ENCODE data around the gene POLR3H. TPM values are rescaled to one million over a fixed set of nuclear protein-coding genes. Genes with fewer than 3 reads are reported as not detected.

The POLR3H gene
- total RNA-seq, 1 donor from 2014 or later = 39.0 TPM

- DNase-seq = no peak
- TF ChIP-seq CTCF (IDR thresholded peaks at IDR 0.05) = no peak
- ATAC-seq = peak; percentile 28 to 51
- Histone ChIP-seq H3K9me3 (no peaks in the 10 kb centered on the region), H3K4me3 (no peak overlapping the region), H3K36me3 (peaks cover 27% of the 10 kb centered on the region), H3K4me1 (peaks cover 15% of the 10 kb centered on the region), H3K27ac (no peak overlapping the region), H3K27me3 (ENCODE audit: low read depth) (no peaks in the 10 kb centered on the region)
- intact Hi-C loops (cut with DNase I) = no loop called here
Observed at GRCh38 chr22:41491374-41492100, 52.7 kb downstream of the POLR3H start.

DNA sequence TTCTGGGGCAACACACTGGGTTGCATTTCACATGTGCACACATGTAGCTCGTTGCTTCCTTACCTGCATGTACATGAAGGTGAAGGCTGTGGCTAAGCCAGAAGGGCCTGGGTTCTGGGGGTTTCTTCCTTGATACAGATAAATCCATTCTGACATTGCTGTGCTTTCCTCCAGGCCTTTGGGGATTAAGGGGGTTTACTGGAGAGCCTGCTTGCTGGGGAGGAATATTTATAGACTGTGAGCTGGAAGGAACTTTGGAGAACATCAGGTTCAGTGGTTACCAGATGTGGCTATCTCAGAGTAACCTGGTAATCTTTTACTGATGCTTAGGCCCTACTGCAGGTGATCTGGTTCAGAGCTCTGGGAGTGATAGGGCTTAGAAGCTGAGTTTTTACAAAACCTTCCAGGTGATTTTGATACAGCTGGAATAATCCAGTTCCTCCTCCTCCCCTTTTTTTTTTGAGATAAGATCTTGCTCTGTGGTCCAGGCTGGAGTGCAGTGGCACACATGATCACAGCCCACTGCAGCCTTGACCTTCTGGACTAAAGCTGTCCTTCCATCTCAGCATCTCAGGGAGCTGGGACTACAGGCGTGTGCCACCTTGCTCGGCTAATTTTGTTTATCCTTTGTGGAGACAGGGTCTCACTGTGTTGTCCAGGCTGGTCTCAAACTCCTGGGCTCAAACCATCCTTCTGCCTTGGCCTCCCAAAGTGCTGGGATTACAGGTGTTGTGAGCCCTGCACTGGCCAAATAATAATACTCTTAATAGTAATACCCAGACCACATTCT is 55.5 kb downstream of the POLR3H start:
- intact Hi-C loops (cut with DNase I) = no loop called here
- no peaks in the 10 kb centered on the region for H3K27me3 ChIP-seq (ENCODE audit: low read depth)
- no peak overlapping the region for H3K27ac ChIP-seq

GRCh38 chr22:41488076-41488475 is 56.2 kb downstream of the POLR3H start:
- TF ChIP-seq CTCF (IDR thresholded peaks at IDR 0.05) = no peak
- DNase-seq = no peak
- H3K9me3 ChIP-seq = no peaks in the 10 kb centered on the region
- ATAC-seq = no peak
- H3K27ac ChIP-seq = no peak overlapping the region
- intact Hi-C loops (cut with DNase I) = no loop called here
- no peak overlapping the region for H3K4me3 ChIP-seq
- H3K27me3 ChIP-seq (ENCODE audit: low read depth) = no peaks in the 10 kb centered on the region
- H3K4me1 ChIP-seq = peaks cover 19% of the 10 kb centered on the region
- H3K36me3 ChIP-seq = peaks cover 16% of the 10 kb centered on the region

More for the DNA sequence above, 55.5 kb downstream of the POLR3H start:
- Histone ChIP-seq H3K36me3 (peaks cover 16% of the 10 kb centered on the region), H3K4me1 (peaks cover 19% of the 10 kb centered on the region), H3K4me3 (no peak overlapping the region), H3K9me3 (no peaks in the 10 kb centered on the region)
- ATAC-seq = no peak
- DNase-seq = no peak
- TF ChIP-seq CTCF (IDR thresholded peaks at IDR 0.05) = no peak

DNA sequence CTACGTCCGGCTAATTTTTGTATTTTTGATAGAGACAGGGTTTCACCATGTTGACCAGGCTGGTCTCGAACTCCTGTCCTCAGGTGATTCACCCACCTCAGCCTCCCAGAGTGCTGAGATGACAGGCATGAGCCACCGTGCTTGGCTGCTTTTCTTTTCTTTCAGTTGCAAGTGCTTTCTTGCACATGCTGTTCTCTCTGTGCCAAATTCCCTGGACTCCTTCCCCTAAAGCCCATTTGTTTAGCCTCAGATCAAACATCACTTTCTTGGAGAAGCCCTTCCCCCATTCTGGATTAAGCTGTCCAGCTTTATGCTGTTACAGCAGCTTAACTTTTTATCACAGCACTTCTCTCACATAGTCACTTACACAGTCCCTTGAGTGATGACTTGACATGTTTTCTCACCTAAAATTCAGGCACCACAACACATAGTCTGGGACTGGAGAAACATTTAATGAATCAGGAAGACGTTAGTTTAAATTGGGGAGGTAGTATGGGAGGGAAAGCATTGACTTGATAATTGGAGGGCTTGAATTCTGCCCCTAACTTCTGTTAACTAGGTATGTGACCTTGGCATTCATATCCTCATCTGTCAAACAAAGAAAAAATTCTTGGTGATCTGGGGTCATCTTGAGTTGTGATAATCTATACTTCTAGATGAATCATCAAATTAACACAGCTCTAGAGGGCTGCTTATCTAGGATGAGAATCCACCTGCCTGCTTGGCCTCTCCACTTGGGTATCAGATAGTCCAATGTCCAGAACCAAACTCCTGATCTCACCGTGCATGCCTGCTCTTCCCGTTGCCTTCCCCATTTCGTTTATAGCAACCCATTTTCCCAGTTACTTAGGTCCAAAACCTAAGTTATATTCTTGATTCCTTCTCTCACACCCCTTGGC is 57.0 kb downstream of the POLR3H start:
- TF ChIP-seq CTCF (IDR thresholded peaks at IDR 0.05) = no peak
- H3K9me3 ChIP-seq = no peaks in the 10 kb centered on the region

DNA sequence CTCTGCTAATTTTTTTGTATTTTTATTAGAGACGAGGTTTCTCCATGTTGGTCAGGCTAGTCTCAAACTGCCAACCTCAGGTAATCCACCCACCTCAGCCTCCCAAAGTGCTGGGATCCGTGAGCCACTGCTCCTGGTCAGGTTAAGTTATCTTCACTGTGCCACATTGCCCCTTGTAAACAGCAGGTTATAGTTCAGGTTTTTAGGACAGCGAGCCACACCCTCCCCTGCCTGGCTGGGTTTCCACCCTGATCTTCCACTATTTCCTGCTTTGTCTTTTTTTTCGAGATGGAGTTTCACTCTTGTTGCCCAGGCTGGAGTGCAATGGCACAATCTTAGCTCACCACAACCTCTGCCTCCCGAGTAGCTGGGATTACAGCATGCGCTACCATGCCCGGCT is 59.2 kb downstream of the POLR3H start:
- no peak overlapping the region for H3K4me3 ChIP-seq
- DNase-seq (no peak), ATAC-seq (no peak)
- no peak for TF ChIP-seq CTCF (IDR thresholded peaks at IDR 0.05)
- no peaks in the 10 kb centered on the region for H3K9me3 ChIP-seq
- intact Hi-C loops (cut with DNase I) = no loop called here
- H3K27ac ChIP-seq = no peak overlapping the region
- no peaks in the 10 kb centered on the region for H3K27me3 ChIP-seq (ENCODE audit: low read depth)
- peaks cover 15% of the 10 kb centered on the region for H3K36me3 ChIP-seq
- peaks cover 32% of the 10 kb centered on the region for H3K4me1 ChIP-seq

More for the DNA sequence above, 57.0 kb downstream of the POLR3H start:
- peaks cover 16% of the 10 kb centered on the region for H3K36me3 ChIP-seq
- ATAC-seq = no peak
- no peak overlapping the region for H3K27ac ChIP-seq
- no peak for DNase-seq
- intact Hi-C loops (cut with DNase I) = no loop called here
- H3K4me1 ChIP-seq = peaks cover 25% of the 10 kb centered on the region
- H3K4me3 ChIP-seq = no peak overlapping the region
- H3K27me3 ChIP-seq (ENCODE audit: low read depth) = no peaks in the 10 kb centered on the region
